ENCODE results near the gene HHIPL1.

DNA sequence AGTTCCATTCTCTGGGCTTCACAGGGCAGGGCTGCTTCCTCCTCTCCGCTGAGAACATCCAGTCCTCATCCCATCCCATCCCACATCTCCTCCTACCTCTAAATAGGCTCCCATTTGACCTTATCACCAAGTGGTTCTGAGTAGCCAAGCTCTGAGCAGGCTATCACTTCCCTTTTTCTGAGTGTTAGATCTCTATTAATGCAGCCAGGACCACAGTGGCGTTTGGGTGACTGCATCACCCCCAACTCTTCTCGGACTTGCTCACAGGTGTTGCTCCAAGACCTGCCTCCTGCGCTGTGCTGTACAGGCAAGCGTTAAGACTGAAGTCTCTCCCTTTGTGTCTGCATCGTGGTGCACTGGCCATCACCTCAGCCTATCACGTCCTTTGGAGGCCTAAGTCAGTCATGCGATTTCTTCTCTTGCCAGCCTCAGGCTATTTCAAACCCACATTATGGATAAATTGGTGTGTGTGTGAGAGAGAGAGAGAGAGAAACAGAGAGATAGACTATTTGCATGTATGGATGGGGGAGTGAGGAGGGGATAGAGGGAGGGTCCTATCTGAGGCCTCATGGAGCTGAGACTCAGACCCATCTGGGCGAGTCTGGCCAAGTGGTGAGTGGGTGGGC lies 12.4 kb upstream of the HHIPL1 start:
- TF ChIP-seq, protein P1, sequence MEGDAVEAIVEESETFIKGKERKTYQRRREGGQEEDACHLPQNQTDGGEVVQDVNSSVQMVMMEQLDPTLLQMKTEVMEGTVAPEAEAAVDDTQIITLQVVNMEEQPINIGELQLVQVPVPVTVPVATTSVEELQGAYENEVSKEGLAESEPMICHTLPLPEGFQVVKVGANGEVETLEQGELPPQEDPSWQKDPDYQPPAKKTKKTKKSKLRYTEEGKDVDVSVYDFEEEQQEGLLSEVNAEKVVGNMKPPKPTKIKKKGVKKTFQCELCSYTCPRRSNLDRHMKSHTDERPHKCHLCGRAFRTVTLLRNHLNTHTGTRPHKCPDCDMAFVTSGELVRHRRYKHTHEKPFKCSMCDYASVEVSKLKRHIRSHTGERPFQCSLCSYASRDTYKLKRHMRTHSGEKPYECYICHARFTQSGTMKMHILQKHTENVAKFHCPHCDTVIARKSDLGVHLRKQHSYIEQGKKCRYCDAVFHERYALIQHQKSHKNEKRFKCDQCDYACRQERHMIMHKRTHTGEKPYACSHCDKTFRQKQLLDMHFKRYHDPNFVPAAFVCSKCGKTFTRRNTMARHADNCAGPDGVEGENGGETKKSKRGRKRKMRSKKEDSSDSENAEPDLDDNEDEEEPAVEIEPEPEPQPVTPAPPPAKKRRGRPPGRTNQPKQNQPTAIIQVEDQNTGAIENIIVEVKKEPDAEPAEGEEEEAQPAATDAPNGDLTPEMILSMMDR (conservative IDR thresholded peaks at IDR 0.05; ENCODE audit: low read length), result no peak
- TF ChIP-seq EZH2phosphoT487 (IDR thresholded peaks at IDR 0.05; ENCODE audit: borderline replicate concordance), result no peak

Measured in Loucy (cell line).